GM12878 (cell line): ENCODE results near the gene CDKN2AIPNL. TPM values are rescaled to one million over a fixed set of nuclear protein-coding genes. Genes with fewer than 3 reads are reported as not detected.
A peak's percentile ranks its signal among the peaks of the same experiment; 100 is the strongest.

ENCODE experiments used
- ASH2L ChIP-seq: fragments of 300-600, 200-600 bp; sonication (generic); IDR thresholded peaks from 2 replicates; pipeline ENCODE4 v1.6.1; 2017; ENCODE audit warnings: low read depth, mild to moderate bottlenecking, borderline replicate concordance
- E4F1 ChIP-seq: fragments of 450-650 bp; IDR thresholded peaks from 2 replicates; pipeline ENCODE4 v1.6.1; 2018; ENCODE audit warnings: borderline replicate concordance, mild to moderate bottlenecking; ENCODE audit not compliant: partially characterized antibody
- ETV6 ChIP-seq, 2 experiments: fragments of 450-650 bp in 1 of 2; IDR thresholded peaks in 1 of 2; conservative IDR thresholded peaks in 1 of 2; 2 replicates each; pipeline ENCODE4 v1.6.1; 2014; ENCODE audit warnings: antibody characterized with exemption in 1 of 2, borderline replicate concordance in 1 of 2, low read depth in 1 of 2, mild to moderate bottlenecking in 1 of 2, moderate library complexity in 1 of 2
- FOXK2 ChIP-seq: fragments of 450-650 bp; IDR thresholded peaks from 2 replicates; pipeline ENCODE4 v1.6.1; 2017; ENCODE audit warnings: mild to moderate bottlenecking, moderate library complexity
- IRF5 ChIP-seq: fragments of 450-650 bp; IDR thresholded peaks from 2 replicates; pipeline ENCODE4 v1.6.1; 2017; ENCODE audit warnings: borderline replicate concordance
- MYC ChIP-seq: IDR thresholded peaks from 2 replicates; pipeline ENCODE4 v1.6.1; 2011; ENCODE audit warnings: mild to moderate bottlenecking, low read length, moderate library complexity, inconsistent platforms; ENCODE audit not compliant: insufficient read depth, insufficient replicate concordance, insufficient read length, severe bottlenecking
- RAD51 ChIP-seq: fragments of 450-650 bp; IDR thresholded peaks from 2 replicates; pipeline ENCODE4 v1.6.1; 2016; ENCODE audit warnings: moderate library complexity, mild to moderate bottlenecking, inconsistent platforms
- RB1 ChIP-seq: fragments of 450-650 bp; formaldehyde crosslinking; IDR thresholded peaks from 2 replicates; pipeline ENCODE4 v1.6.1; 2017; ENCODE audit warnings: mild to moderate bottlenecking, borderline replicate concordance
- RELA ChIP-seq: fragments of 450-650 bp; IDR thresholded peaks from 2 replicates; pipeline ENCODE4 v1.8.0; 2014; ENCODE audit warnings: borderline replicate concordance; ENCODE audit not compliant: partially characterized antibody
- SUZ12 ChIP-seq: fragments of 200-600 bp; sonication (generic); IDR thresholded peaks from one replicate; pipeline ENCODE4 v1.6.1; 2018; ENCODE audit warnings: antibody characterized with exemption, mild to moderate bottlenecking; ENCODE audit not compliant: unreplicated experiment
- TBL1XR1 ChIP-seq: IDR thresholded peaks from 2 replicates; pipeline ENCODE4 v1.6.1; 2012; ENCODE audit warnings: low read depth, low read length, improper control_type of control experiment
- TCF3 ChIP-seq: IDR thresholded peaks from 2 replicates; pipeline ENCODE4 v1.6.1; 2012; ENCODE audit warnings: low read depth, mild to moderate bottlenecking, low read length, borderline replicate concordance; ENCODE audit not compliant: insufficient read depth
- YY1 ChIP-seq: IDR thresholded peaks from 2 replicates; pipeline ENCODE4 v1.6.1; 2011; ENCODE audit warnings: low read depth, mild to moderate bottlenecking, low read length
- ZNF384 ChIP-seq: IDR thresholded peaks from 2 replicates; pipeline ENCODE4 v1.6.1; 2012; ENCODE audit warnings: low read depth, mild to moderate bottlenecking, low read length, improper control_type of control experiment, borderline replicate concordance
- polyA plus RNA-seq, 11 experiments: library from polyadenylated mRNA; depleted of rRNA in 4 of 11; unstranded in 6 of 11; stranded (reverse) in 5 of 11; fragments of >200 nt; fragmentation: Nextera tagmentation in 4 of 11; fragmentation: Illumina TruSeq in 1 of 11; extraction: Ambion mirVana in 4 of 11; extraction: Trizol in 1 of 11; gene quantifications; 1 replicate in 1 of 11; 2 replicates in 10 of 11; pipeline versions ENCODE4 v1.2.1 to v1.2.3, GENCODE V29; 2011 to 2016; ENCODE audit warnings: inconsistent platforms in 2 of 11, missing spikeins in 2 of 11, low read depth in 1 of 11
- total RNA-seq, 4 experiments: library from RNA; depleted of rRNA in 3 of 4; stranded (reverse); fragments of >200 nt in 3 of 4; fragmentation: Illumina TruSeq in 1 of 4; extraction: Trizol in 1 of 4; gene quantifications; 2 replicates each; pipeline versions ENCODE4 v1.2.1 to v1.2.3, GENCODE V29; 2013 to 2021
- TF ChIP-seq, protein P1 (sequence below): IDR thresholded peaks from 2 replicates; pipeline ENCODE4 v1.6.1; 2011; ENCODE audit warnings: low read depth, mild to moderate bottlenecking, low read length, moderate library complexity, borderline replicate concordance; ENCODE audit errors: extremely low read depth
- TF ChIP-seq, protein P2 (sequence below): fragments of 450-650 bp; IDR thresholded peaks from 2 replicates; pipeline ENCODE4 v1.6.1; 2018; ENCODE audit warnings: mild to moderate bottlenecking, low read depth, moderate library complexity; ENCODE audit not compliant: partially characterized antibody
- TF ChIP-seq, protein P3 (sequence below): fragments of 450-650 bp; IDR thresholded peaks from 2 replicates; pipeline ENCODE4 v1.6.1; 2016; ENCODE audit warnings: mild to moderate bottlenecking
- TF ChIP-seq, protein P4 (sequence below): IDR thresholded peaks from 2 replicates; pipeline ENCODE4 v1.6.1; 2011; ENCODE audit warnings: borderline replicate concordance, low read depth, mild to moderate bottlenecking, moderate library complexity, mixed read lengths, low read length; ENCODE audit not compliant: insufficient read depth; ENCODE audit errors: extremely low read length

The CDKN2AIPNL gene
- total and polyA plus RNA-seq, 10 of the 15 experiments (the other 5 are each of a cell fraction or from before 2014, with no cell fraction given) = 23.5 to 72.0 (median 36.6) TPM

- TF ChIP-seq, protein P1, sequence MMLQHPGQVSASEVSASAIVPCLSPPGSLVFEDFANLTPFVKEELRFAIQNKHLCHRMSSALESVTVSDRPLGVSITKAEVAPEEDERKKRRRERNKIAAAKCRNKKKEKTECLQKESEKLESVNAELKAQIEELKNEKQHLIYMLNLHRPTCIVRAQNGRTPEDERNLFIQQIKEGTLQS = no peak
- TF ChIP-seq, protein P2, sequence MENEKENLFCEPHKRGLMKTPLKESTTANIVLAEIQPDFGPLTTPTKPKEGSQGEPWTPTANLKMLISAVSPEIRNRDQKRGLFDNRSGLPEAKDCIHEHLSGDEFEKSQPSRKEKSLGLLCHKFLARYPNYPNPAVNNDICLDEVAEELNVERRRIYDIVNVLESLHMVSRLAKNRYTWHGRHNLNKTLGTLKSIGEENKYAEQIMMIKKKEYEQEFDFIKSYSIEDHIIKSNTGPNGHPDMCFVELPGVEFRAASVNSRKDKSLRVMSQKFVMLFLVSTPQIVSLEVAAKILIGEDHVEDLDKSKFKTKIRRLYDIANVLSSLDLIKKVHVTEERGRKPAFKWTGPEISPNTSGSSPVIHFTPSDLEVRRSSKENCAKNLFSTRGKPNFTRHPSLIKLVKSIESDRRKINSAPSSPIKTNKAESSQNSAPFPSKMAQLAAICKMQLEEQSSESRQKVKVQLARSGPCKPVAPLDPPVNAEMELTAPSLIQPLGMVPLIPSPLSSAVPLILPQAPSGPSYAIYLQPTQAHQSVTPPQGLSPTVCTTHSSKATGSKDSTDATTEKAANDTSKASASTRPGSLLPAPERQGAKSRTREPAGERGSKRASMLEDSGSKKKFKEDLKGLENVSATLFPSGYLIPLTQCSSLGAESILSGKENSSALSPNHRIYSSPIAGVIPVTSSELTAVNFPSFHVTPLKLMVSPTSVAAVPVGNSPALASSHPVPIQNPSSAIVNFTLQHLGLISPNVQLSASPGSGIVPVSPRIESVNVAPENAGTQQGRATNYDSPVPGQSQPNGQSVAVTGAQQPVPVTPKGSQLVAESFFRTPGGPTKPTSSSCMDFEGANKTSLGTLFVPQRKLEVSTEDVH = no peak
- TF ChIP-seq IRF5 (no peak), ZNF384 (no peak), RELA (no peak), ETV6 (conservative IDR thresholded peaks at IDR 0.05 in 1 of 2, IDR thresholded peaks at IDR 0.05 in 1 of 2; ENCODE audit: borderline replicate concordance in 1 of 2, low read depth in 1 of 2) (no peak), TBL1XR1 (no peak), ASH2L (no peak), FOXK2 (no peak), TCF3 (no peak), RB1 (no peak), MYC (no peak), SUZ12 (no peak), YY1 (no peak), RAD51 (no peak), E4F1 (no peak)
- TF ChIP-seq, protein P3, sequence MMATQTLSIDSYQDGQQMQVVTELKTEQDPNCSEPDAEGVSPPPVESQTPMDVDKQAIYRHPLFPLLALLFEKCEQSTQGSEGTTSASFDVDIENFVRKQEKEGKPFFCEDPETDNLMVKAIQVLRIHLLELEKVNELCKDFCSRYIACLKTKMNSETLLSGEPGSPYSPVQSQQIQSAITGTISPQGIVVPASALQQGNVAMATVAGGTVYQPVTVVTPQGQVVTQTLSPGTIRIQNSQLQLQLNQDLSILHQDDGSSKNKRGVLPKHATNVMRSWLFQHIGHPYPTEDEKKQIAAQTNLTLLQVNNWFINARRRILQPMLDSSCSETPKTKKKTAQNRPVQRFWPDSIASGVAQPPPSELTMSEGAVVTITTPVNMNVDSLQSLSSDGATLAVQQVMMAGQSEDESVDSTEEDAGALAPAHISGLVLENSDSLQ = 0 out of 2 replicates have a peak, but pooled peaks have one; percentile 25
- TF ChIP-seq, protein P4, sequence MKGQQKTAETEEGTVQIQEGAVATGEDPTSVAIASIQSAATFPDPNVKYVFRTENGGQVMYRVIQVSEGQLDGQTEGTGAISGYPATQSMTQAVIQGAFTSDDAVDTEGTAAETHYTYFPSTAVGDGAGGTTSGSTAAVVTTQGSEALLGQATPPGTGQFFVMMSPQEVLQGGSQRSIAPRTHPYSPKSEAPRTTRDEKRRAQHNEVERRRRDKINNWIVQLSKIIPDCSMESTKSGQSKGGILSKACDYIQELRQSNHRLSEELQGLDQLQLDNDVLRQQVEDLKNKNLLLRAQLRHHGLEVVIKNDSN = no peak
These were observed 25.1 kb upstream of the CDKN2AIPNL start (continued) for GRCh38 chr5:134436523-134437339.
